Measurements from ENCODE around the gene CFAP69.
"Not testable (repeated sequence)": the region's sequence is repeated elsewhere in the genome, so short reads cannot be mapped to it uniquely, and the experiment has no call there.

Gene CFAP69

DNA sequence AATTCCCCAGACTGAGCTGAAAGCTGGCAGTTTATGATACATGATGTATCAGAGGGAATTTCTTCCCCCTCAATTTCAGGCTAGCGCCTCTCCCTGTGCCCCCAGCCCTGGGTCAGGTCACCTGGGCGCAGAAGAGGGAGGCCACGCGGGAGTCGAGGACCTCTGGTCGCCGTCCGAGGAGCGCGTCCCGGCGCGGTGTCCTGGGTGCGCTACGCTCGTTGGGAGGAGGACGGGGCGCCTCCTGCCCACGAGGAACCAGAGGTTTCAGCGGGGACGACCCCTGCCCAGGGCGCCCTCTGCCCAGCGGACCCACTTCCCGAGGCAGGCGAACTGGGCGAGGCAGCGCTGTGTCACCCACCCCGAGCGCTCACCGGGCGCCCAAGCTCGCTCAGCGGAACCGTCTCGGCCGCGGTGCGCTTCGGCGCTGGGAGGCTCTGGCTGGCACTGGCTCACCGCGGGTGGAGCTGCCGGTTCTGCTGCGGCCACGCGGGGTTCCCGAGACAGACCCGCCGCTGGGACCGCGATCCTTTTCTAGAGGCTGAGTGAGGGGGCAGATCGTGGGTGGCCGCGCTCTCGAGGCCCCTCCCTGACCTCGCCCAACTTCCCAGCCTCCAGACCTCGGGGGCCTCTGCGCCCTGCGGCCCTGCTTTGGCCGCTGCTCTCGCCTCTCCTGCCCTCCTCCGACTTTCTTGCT lies 76.0 kb downstream of the CFAP69 start, which contains the start of gene FAM237B:
TSS of gene FAM237B (minus strand) at position 504 of the 694 bp plus-strand sequence. CDS start 1,556 bp downstream, outside the sequence.
- no peak for FAIRE-seq
- DNase-seq (ENCODE audit: insufficient read length, low spot score), result no peak
- no peak for TF ChIP-seq SPI1 (IDR thresholded peaks at IDR 0.05; ENCODE audit: low read depth, low read length)
- no peak for TF ChIP-seq PAX5 (IDR thresholded peaks at IDR 0.05; ENCODE audit: insufficient read depth, low read length, severe bottlenecking)
- no peak for TF ChIP-seq POLR2A (IDR thresholded peaks at IDR 0.05; ENCODE audit: low read depth, low read length)
- TF ChIP-seq POLR2AphosphoS5 (IDR thresholded peaks at IDR 0.05; ENCODE audit: low read depth, low read length), result no peak
- TF ChIP-seq TAF1 (IDR thresholded peaks at IDR 0.05; ENCODE audit: low read depth, low read length), result no peak
- TF ChIP-seq POU2F2 (IDR thresholded peaks at IDR 0.05; ENCODE audit: low read depth, low read length), result no peak

DNA sequence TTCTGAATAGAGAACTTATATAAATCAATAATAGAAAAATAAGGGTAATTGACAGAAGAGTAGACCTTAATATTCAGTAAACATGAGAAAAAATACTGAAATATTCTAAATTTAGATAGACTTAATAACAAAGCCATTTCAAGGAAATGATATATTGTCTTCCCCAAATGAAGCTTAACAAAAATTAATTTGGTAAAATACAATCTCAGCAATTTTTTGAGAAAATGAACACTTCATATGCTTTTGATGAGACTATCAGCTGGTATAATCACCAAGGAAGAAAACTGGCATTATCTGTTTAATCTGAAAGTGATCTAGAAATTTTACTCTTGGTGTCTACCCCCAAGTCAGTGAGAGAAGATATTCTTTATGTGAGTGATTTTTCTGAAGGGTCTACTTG lies 77.9 kb downstream of the CFAP69 start:
- TF ChIP-seq TAF1 (IDR thresholded peaks at IDR 0.05; ENCODE audit: low read depth, low read length) (no peak), SPI1 (IDR thresholded peaks at IDR 0.05; ENCODE audit: low read depth, low read length) (no peak), POU2F2 (IDR thresholded peaks at IDR 0.05; ENCODE audit: low read depth, low read length) (no peak), PAX5 (IDR thresholded peaks at IDR 0.05; ENCODE audit: insufficient read depth, low read length, severe bottlenecking) (no peak), POLR2AphosphoS5 (IDR thresholded peaks at IDR 0.05; ENCODE audit: low read depth, low read length) (no peak), POLR2A (IDR thresholded peaks at IDR 0.05; ENCODE audit: low read depth, low read length) (no peak)
- no peak for DNase-seq (ENCODE audit: insufficient read length, low spot score)
- FAIRE-seq, result no peak

DNA sequence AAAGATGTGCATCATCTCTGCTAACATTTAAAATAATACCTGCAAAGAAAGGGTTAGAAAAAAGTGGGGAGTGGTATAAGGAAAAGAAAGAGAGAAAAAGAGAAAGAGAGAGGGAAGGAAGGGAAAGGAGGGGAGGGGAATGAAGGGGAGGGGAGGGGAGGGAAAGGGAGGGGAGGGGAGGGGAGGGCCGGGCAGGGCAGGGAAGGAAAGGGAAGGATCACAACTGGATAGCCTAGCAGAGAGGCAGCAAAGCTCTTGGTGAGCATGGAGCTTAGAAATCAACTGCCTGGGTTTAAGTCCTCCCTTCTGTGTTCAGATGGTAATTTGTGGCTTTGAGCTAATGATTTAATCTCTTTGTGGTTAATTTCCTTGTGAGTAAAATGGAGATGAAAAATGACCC lies 81.5 kb downstream of the CFAP69 start:
- DNase-seq (ENCODE audit: insufficient read length, low spot score), result no peak
- TF ChIP-seq POLR2A (IDR thresholded peaks at IDR 0.05; ENCODE audit: low read depth, low read length) (no peak), POLR2AphosphoS5 (IDR thresholded peaks at IDR 0.05; ENCODE audit: low read depth, low read length) (no peak), POU2F2 (IDR thresholded peaks at IDR 0.05; ENCODE audit: low read depth, low read length) (no peak)
- FAIRE-seq, result no peak

DNA sequence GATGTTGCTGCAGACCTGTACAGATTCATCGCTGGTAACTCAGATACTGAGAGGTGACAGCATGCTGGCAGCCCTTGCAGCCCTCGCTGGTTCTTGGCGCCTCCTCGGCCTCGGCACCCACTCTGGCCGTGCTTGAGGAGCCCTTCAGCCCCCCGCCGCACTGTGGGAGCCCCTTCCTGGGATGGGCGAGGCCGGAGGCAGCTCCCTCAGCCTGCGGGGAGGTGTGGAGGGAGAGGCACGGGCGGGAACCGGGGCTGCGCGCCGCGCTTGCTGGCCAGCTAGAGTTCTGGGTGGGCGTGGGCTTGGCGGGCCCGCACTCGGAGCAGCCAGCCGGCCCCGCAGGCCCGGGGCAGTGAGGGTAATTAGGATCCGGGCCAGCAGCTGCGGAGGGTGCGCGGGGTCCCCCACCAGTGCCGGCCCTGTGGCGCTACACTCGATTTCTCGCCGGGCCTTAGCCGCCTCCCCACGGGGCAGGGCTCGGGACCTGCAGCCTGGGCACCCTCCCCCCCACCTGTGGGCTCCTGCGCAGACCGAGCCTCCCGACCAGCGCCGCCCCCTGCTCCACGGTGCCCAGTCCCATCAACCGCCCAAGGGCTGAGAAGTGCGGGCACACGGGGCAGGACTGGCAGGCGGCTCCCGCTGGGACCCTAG lies 89.3 kb downstream of the CFAP69 start:
- FAIRE-seq, result no peak
- no peak for TF ChIP-seq POLR2A (IDR thresholded peaks at IDR 0.05; ENCODE audit: low read depth, low read length)
- no peak for TF ChIP-seq TAF1 (IDR thresholded peaks at IDR 0.05; ENCODE audit: low read depth, low read length)
- no peak for TF ChIP-seq POLR2AphosphoS5 (IDR thresholded peaks at IDR 0.05; ENCODE audit: low read depth, low read length)
- no peak for TF ChIP-seq POU2F2 (IDR thresholded peaks at IDR 0.05; ENCODE audit: low read depth, low read length)
- TF ChIP-seq PAX5 (IDR thresholded peaks at IDR 0.05; ENCODE audit: insufficient read depth, low read length, severe bottlenecking), result no peak
- no peak for TF ChIP-seq SPI1 (IDR thresholded peaks at IDR 0.05; ENCODE audit: low read depth, low read length)

DNA sequence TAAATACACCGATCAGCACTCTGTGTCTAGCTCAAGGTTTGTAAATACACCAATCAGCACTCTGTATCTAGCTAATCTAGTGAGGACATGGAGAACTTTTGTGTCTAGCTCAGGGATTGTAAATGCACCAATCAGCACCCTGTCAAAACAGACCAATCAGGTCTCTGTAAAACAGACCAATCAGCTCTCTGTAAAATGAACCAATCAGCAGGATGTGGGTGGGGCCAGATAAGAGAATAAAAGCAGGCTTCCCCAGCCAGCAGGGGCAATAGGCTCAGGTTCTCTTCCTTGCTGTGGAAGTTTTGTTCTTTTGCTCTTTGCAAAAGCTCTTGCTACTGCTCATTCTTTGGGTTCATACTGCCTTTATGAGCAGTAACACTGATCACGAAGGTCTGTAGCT lies 90.0 kb downstream of the CFAP69 start:
- not testable (repeated sequence) for DNase-seq (ENCODE audit: insufficient read length, low spot score); FAIRE-seq

More for the DNA sequence above, 89.3 kb downstream of the CFAP69 start:
- no peak for DNase-seq (ENCODE audit: insufficient read length, low spot score)

DNA sequence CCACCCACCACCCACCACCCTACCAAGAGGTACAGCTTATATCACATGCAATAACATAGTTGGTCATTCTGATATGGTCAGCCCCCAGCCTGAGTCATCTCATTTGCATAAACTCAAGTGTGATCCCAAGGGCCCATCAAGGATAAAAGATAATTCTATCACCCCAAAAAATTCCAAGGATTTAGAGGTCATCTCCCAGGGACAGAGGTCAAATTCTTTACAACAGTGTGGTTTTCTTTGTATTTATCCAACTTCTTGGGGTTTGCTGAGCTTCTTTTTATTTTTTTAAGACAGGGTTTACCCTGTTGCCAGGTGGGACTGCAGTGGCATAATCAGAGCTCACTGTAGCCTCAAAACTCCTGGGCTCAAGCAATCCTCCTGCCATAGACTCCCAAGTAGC lies 92.1 kb downstream of the CFAP69 start:
- no peak for TF ChIP-seq TAF1 (IDR thresholded peaks at IDR 0.05; ENCODE audit: low read depth, low read length)
- TF ChIP-seq POU2F2 (IDR thresholded peaks at IDR 0.05; ENCODE audit: low read depth, low read length), result no peak
- TF ChIP-seq POLR2AphosphoS5 (IDR thresholded peaks at IDR 0.05; ENCODE audit: low read depth, low read length), result no peak
- TF ChIP-seq PAX5 (IDR thresholded peaks at IDR 0.05; ENCODE audit: insufficient read depth, low read length, severe bottlenecking), result no peak
- no peak for TF ChIP-seq SPI1 (IDR thresholded peaks at IDR 0.05; ENCODE audit: low read depth, low read length)
- no peak for TF ChIP-seq POLR2A (IDR thresholded peaks at IDR 0.05; ENCODE audit: low read depth, low read length)
- DNase-seq (ENCODE audit: insufficient read length, low spot score) (no peak), FAIRE-seq (no peak)

DNA sequence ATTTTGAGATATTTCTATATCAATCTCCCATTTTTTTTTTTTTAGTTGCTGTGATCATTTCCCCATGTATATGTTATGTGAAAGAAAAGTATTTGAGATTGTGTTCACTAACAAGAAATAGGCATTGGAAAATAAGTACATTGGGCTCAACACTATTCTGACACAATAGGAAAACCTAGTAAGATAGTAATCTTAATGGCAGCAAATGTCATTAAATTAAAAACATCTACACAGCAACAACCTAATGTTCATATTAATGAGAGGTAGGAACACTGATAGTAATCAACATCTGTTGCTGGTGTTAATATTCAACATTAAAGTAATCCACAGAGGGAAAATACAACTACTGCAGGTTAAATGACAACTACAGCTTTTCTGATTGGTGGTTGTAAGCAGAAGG lies 100.0 kb downstream of the CFAP69 start:
- DNase-seq (ENCODE audit: insufficient read length, low spot score) (no peak), FAIRE-seq (no peak)
- TF ChIP-seq POLR2AphosphoS5 (IDR thresholded peaks at IDR 0.05; ENCODE audit: low read depth, low read length) (no peak), SPI1 (IDR thresholded peaks at IDR 0.05; ENCODE audit: low read depth, low read length) (no peak), POLR2A (IDR thresholded peaks at IDR 0.05; ENCODE audit: low read depth, low read length) (no peak), TAF1 (IDR thresholded peaks at IDR 0.05; ENCODE audit: low read depth, low read length) (no peak), POU2F2 (IDR thresholded peaks at IDR 0.05; ENCODE audit: low read depth, low read length) (no peak), PAX5 (IDR thresholded peaks at IDR 0.05; ENCODE audit: insufficient read depth, low read length, severe bottlenecking) (no peak)

DNA sequence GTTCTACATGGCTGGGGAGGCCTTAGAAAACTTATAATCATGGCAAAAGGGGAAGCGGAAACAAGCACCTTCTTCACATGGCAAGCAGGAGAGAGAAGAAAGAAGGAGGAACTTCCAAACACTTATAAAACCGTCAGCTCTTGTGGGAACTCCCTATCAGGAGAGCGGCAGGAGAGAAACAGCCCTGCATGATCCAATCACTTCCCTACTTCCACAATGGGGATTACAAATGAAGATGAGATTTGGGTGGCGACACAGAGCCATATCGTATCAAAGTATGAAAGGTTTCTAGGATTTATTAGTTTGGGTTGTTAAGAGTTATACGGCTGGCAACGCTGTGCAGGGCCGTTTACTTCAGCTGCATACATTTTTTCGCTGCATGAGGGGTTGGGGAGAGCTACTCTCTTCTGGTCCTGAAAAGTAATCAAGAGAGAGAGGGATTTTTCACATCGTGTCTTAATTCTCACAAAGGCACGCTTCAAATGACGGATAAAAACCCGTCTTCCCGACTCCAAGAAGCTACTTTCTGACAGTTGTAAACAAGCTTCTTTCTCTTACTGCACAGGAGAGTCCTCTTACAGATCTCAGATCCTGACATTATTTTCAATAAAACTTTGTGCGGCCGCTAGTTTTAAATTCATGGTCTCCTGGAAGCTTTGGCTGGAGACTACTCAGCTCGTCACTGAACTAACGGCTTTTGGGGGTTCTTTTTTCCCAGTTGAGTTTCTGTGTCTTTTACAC lies 100.8 kb downstream of the CFAP69 start:
- no peak for FAIRE-seq
- no peak for DNase-seq (ENCODE audit: insufficient read length, low spot score)
- TF ChIP-seq POU2F2 (IDR thresholded peaks at IDR 0.05; ENCODE audit: low read depth, low read length) (no peak), SPI1 (IDR thresholded peaks at IDR 0.05; ENCODE audit: low read depth, low read length) (peak; percentile 47), TAF1 (IDR thresholded peaks at IDR 0.05; ENCODE audit: low read depth, low read length) (no peak)

DNA sequence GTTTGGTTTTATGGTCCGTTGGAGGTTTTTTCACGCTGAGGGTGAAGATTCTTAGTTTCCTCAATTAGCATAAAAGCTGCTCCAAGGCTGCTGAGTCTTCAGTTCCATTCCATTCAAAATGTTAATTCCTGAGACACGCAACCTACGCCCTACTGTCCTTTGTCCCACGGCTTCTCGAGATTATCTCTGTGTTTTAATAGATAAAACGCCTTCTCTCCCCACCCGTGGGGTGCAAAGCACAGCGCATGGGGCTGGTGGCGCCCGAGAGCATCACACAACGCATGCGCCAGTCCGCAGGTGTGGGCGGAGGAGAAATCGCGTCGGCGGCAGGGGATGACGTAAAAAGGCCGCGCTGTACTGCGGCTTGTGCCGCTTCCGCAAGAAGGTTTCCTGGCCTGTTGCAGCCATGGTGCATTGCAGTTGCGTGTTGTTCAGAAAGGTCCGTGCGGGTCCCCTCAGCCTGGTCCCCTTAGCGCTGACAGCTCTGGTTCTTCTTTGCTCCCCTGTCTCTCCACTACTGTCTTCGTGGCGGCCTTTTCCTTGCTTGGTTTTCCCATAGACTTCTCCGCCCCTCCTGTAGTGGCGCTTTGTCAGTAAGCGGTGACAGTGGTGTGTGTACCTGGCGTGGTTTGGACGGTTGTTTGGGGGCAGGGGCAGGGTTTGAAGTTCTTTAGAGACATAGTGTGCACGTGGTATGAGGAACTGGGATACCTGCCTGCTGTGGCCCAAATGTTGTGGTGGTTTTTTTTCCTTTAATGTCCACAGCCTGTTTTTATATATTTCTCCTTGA lies 101.6 kb downstream of the CFAP69 start, which contains the start of gene GTPBP10:
TSS of gene GTPBP10 (plus strand) at position 381 of the 790 bp plus-strand sequence. CDS start at position 407, 26 bp downstream.
- DNase-seq (ENCODE audit: insufficient read length, low spot score), result peak; percentile 66
- FAIRE-seq, result peak; percentile 99

More for the DNA sequence above, 101.6 kb downstream of the CFAP69 start, which contains the start of gene GTPBP10:
- TF ChIP-seq PAX5 (IDR thresholded peaks at IDR 0.05; ENCODE audit: insufficient read depth, low read length, severe bottlenecking) (no peak), POLR2A (IDR thresholded peaks at IDR 0.05; ENCODE audit: low read depth, low read length) (peak; percentile 98), TAF1 (IDR thresholded peaks at IDR 0.05; ENCODE audit: low read depth, low read length) (peak; percentile 94), POLR2AphosphoS5 (IDR thresholded peaks at IDR 0.05; ENCODE audit: low read depth, low read length) (peak; percentile 98), POU2F2 (IDR thresholded peaks at IDR 0.05; ENCODE audit: low read depth, low read length) (peak; percentile 92), SPI1 (IDR thresholded peaks at IDR 0.05; ENCODE audit: low read depth, low read length) (peak; percentile 71)

Data from GM12891 (cell line).